CD4-positive, alpha-beta T cell (primary cell): ENCODE measurements around the gene COPS8. TPM values are rescaled to one million over a fixed set of nuclear protein-coding genes. Genes with fewer than 3 reads are reported as not detected.

ENCODE experiments used
- ATAC-seq: fragments of 200-7000 bp; cut with Tn5 transposase; one replicate; pipeline ENCODE4 v1.10.0; 2022; ENCODE audit warnings: mild to moderate bottlenecking; ENCODE audit not compliant: poor library complexity
- CTCF ChIA-PET: fragments of 350-600 bp; sonication (Branson Sonifier 250); formaldehyde crosslinking; loops from one replicate; lab custom pipeline; 2021; ENCODE audit warnings: antibody characterized with exemption, inconsistent platforms; lab: Charles Lee
- POLR2A ChIA-PET: fragments of 350-600 bp; sonication (Branson Sonifier 250); formaldehyde crosslinking; loops from one replicate; lab custom pipeline; 2021; ENCODE audit warnings: antibody characterized with exemption, inconsistent platforms; lab: Charles Lee
- DNase-seq, 14 experiments: peaks; one replicate each; pipeline ENCODE4 v3.0.0-alpha.2; 2013 to 2020; ENCODE audit warnings: mixed read lengths in 2 of 14
- H3K27ac ChIP-seq, 2 donors: one replicate each; pipeline versions ENCODE4 v1.5.1 to v1.7.0; 2013; ENCODE audit warnings: low read length in 2 of 2, low read depth in 1 of 2, mild to moderate bottlenecking in 1 of 2
- H3K27me3 ChIP-seq, 2 experiments: 1 replicate in 1 of 2; 2 replicates in 1 of 2; pipeline versions ENCODE4 v1.6.1 to v1.7.0; 2013; ENCODE audit warnings: low read length in 2 of 2, control low read depth in 1 of 2, mild to moderate bottlenecking in 1 of 2, moderate library complexity in 1 of 2; ENCODE audit not compliant: insufficient read depth in 2 of 2, control insufficient read depth in 1 of 2
- H3K36me3 ChIP-seq: one replicate; pipeline ENCODE4 v1.6.1; 2013; ENCODE audit warnings: low read length, control low read depth; ENCODE audit not compliant: insufficient read depth
- H3K4me1 ChIP-seq: one replicate; pipeline ENCODE4 v1.6.1; 2013; ENCODE audit warnings: low read length, control low read depth; ENCODE audit not compliant: insufficient read depth
- H3K4me3 ChIP-seq: one replicate; pipeline ENCODE4 v1.5.1; 2013; ENCODE audit warnings: mild to moderate bottlenecking, low read length, moderate library complexity
- H3K9me3 ChIP-seq, 2 experiments: 1 replicate in 1 of 2; 2 replicates in 1 of 2; pipeline versions ENCODE4 v1.6.1 to v1.7.0; 2013; ENCODE audit warnings: low read length in 2 of 2, mild to moderate bottlenecking in 2 of 2, control low read depth in 1 of 2, moderate library complexity in 1 of 2; ENCODE audit not compliant: control insufficient read depth in 1 of 2, insufficient read depth in 1 of 2
- H3K27ac Mint-ChIP-seq: one replicate; pipeline ENCODE4 v1.8.0; 2020; ENCODE audit warnings: mixed read lengths
- H3K27me3 Mint-ChIP-seq: one replicate; pipeline ENCODE4 v1.8.0; 2021; ENCODE audit warnings: mixed read lengths
- H3K36me3 Mint-ChIP-seq: one replicate; pipeline ENCODE4 v1.8.0; 2021; ENCODE audit warnings: low read depth, mixed read lengths
- H3K4me1 Mint-ChIP-seq: one replicate; pipeline ENCODE4 v1.8.0; 2021; ENCODE audit warnings: low read depth, mixed read lengths
- H3K4me3 Mint-ChIP-seq: one replicate; pipeline ENCODE4 v1.8.0; 2020; ENCODE audit warnings: mild to moderate bottlenecking, mixed read lengths
- H3K9me3 Mint-ChIP-seq: one replicate; pipeline ENCODE4 v1.8.0; 2020; ENCODE audit warnings: mixed read lengths
- CTCF ChIP-seq: fragments of 200-600 bp; IDR thresholded peaks from one replicate; pipeline ENCODE4 v1.8.0; 2022; ENCODE audit warnings: antibody characterized with exemption, mild to moderate bottlenecking
- intact Hi-C, 2 experiments: fragments of 100-400 bp; cut with DNase I in 1 of 2; cut with micrococcal nuclease in 1 of 2; formaldehyde crosslinking; loops; one replicate each; pipeline versions ENCODE4 v1.15.1 to v1.9.0; 2023 to 2025; cut with DNase I, micrococcal nuclease
- total RNA-seq, 174 experiments: library from RNA in 2 of 174; stranded (reverse) in 2 of 174; gene quantifications; one replicate each; pipeline ENCODE4 v1.2.3 and lab custom pipeline; 2021 to 2026

Gene COPS8
- total RNA-seq, 2 experiments from 2014 or later, result 47.9 to 51.7 TPM

GRCh38 chr2:237131749-237132533 lies 46.3 kb downstream of the COPS8 start:
- no peaks in the 10 kb centered on the region for H3K36me3 Mint-ChIP-seq
- H3K4me1 Mint-ChIP-seq, result no peaks in the 10 kb centered on the region
- H3K9me3 Mint-ChIP-seq, result no peaks in the 10 kb centered on the region
- no peak overlapping the region for H3K27ac Mint-ChIP-seq
- H3K27ac ChIP-seq, result no peak overlapping the region
- no peaks in the 10 kb centered on the region for H3K4me1 ChIP-seq
- DNase-seq (no peak), ATAC-seq (no peak)
- H3K4me3 ChIP-seq, result no peak overlapping the region
- no peaks in the 10 kb centered on the region for H3K27me3 ChIP-seq
- intact Hi-C loops, result no loop called here
- no peak for TF ChIP-seq CTCF
- H3K4me3 Mint-ChIP-seq, result no peak overlapping the region
- no peaks in the 10 kb centered on the region for H3K9me3 ChIP-seq
- ChIA-PET CTCF (no interaction called here), POLR2A (no interaction called here)
- H3K36me3 ChIP-seq, result no peaks in the 10 kb centered on the region
- H3K27me3 Mint-ChIP-seq, result no peaks in the 10 kb centered on the region

- Histone ChIP-seq H3K4me1 (no peaks in the 10 kb centered on the region), H3K9me3 (no peaks in the 10 kb centered on the region), H3K27ac (no peak overlapping the region), H3K27me3 (no peaks in the 10 kb centered on the region), H3K4me3 (no peak overlapping the region), H3K36me3 (no peaks in the 10 kb centered on the region)
- CTCF ChIA-PET, result no interaction called here
- POLR2A ChIA-PET, result no interaction called here
- Mint-ChIP-seq H3K27me3 (no peaks in the 10 kb centered on the region), H3K36me3 (no peaks in the 10 kb centered on the region), H3K27ac (no peak overlapping the region), H3K4me3 (no peak overlapping the region), H3K9me3 (no peaks in the 10 kb centered on the region), H3K4me1 (no peaks in the 10 kb centered on the region)
- no peak for DNase-seq
- TF ChIP-seq CTCF, result no peak
- intact Hi-C loops, result no loop called here
- ATAC-seq, result no peak
Observed at GRCh38 chr2:237132799-237133198, 47.1 kb downstream of the COPS8 start.

- no peak overlapping the region for H3K4me3 ChIP-seq
- H3K4me1 ChIP-seq, result no peaks in the 10 kb centered on the region
- ChIA-PET CTCF (no interaction called here), POLR2A (no interaction called here)
- ATAC-seq (no peak), DNase-seq (no peak)
- Mint-ChIP-seq H3K36me3 (no peaks in the 10 kb centered on the region), H3K4me3 (no peak overlapping the region), H3K4me1 (no peaks in the 10 kb centered on the region), H3K27ac (no peak overlapping the region), H3K9me3 (no peaks in the 10 kb centered on the region), H3K27me3 (no peaks in the 10 kb centered on the region)
- no peak for TF ChIP-seq CTCF
- intact Hi-C loops, result no loop called here
- H3K27ac ChIP-seq, result no peak overlapping the region
- H3K27me3 ChIP-seq, result no peaks in the 10 kb centered on the region
- H3K36me3 ChIP-seq, result no peaks in the 10 kb centered on the region
- H3K9me3 ChIP-seq, result no peaks in the 10 kb centered on the region
Observed at GRCh38 chr2:237134321-237135230, 48.9 kb downstream of the COPS8 start.
